K562 (cell line): ENCODE measurements around the gene DNAH9.

Experiments
- CEBPG ChIP-seq, 3 experiments: fragments of 200-800 bp in 1 of 3; sonication (Bioruptor generic) in 1 of 3; sonication (generic) in 1 of 3; formaldehyde crosslinking in 1 of 3; IDR thresholded peaks in 2 of 3; conservative IDR thresholded peaks in 1 of 3; 2 replicates each; pipeline versions ENCODE4 v1.6.1 to v1.8.0; 2016 to 2022; ENCODE audit warnings: missing compliant biosample characterization in 2 of 3, missing genetic modification characterization in 2 of 3, mild to moderate bottlenecking in 1 of 3, missing genetic modification reagents in 1 of 3
- EZH2 ChIP-seq: IDR thresholded peaks from 2 replicates; pipeline ENCODE4 v1.6.1; 2012; ENCODE audit warnings: low read depth, mild to moderate bottlenecking, inconsistent platforms, low read length, borderline replicate concordance
- FOXP4 ChIP-seq: sonication (generic); formaldehyde crosslinking; IDR thresholded peaks from 2 replicates; pipeline ENCODE4 v1.8.0; 2022; ENCODE audit warnings: mild to moderate bottlenecking, missing genetic modification reagents, borderline replicate concordance
- PHB ChIP-seq: fragments of 250-450 bp; sonication (Bioruptor Pico); IDR thresholded peaks from 2 replicates; pipeline ENCODE4 v1.5.0; 2021
- POLR2A ChIP-seq: fragments of 450-650 bp; conservative IDR thresholded peaks from 2 replicates; pipeline ENCODE4 v1.6.1; 2016
- SMC3 ChIP-seq: conservative IDR thresholded peaks from 2 replicates; pipeline ENCODE4 v1.6.1; 2011; ENCODE audit warnings: low read depth, low read length, improper control_type of control experiment; ENCODE audit not compliant: insufficient read depth
- THRA ChIP-seq: fragments of 450-650 bp; IDR thresholded peaks from 2 replicates; pipeline ENCODE4 v1.6.1; 2017; ENCODE audit warnings: mild to moderate bottlenecking, moderate library complexity
- ZKSCAN1 ChIP-seq: fragments of 150-350 bp; IDR thresholded peaks from 2 replicates; pipeline ENCODE4 v1.6.1; 2016; ENCODE audit warnings: low read depth, low read length

GRCh38 chr17:11625878-11626277, 27.6 kb downstream of the DNAH9 start:
- no peak for TF ChIP-seq ZKSCAN1
- no peak for TF ChIP-seq POLR2A
- no peak for TF ChIP-seq EZH2
- no peak for TF ChIP-seq FOXP4 (CRISPR knock-in tag)
- no peak for TF ChIP-seq THRA
- no peak for TF ChIP-seq CEBPG (CRISPR knock-in tag; IDR thresholded peaks at IDR 0.05)
- TF ChIP-seq CEBPG (tag; conservative IDR thresholded peaks at IDR 0.05 in 1 of 2, IDR thresholded peaks at IDR 0.05 in 1 of 2) = no peak
- TF ChIP-seq PHB (CRISPR knock-in tag) = no peak
- TF ChIP-seq SMC3 = no peak
